GM23338 (cell line): ENCODE results near the gene SLC25A25. TPM values are rescaled to one million over a fixed set of nuclear protein-coding genes. Genes with fewer than 3 reads are reported as not detected.

ENCODE experiments used
- ATAC-seq: fragments of 200-7000 bp; cut with Tn5 transposase; 3 replicates; pipeline ENCODE4 v1.9.1; 2020
- DNase-seq: peaks from one replicate; pipeline ENCODE4 v3.0.0-alpha.2; 2015; ENCODE audit warnings: low spot score
- H2AFZ ChIP-seq: fragments of 200-600 bp; sonication (generic); 2 replicates; pipeline ENCODE4 v1.8.0; 2016; ENCODE audit warnings: antibody characterized with exemption, mild to moderate bottlenecking, moderate library complexity
- H3F3A ChIP-seq: fragments of 200-600 bp; sonication (generic); replicated peaks from 2 replicates; pipeline ENCODE4 v1.8.0; 2017; ENCODE audit warnings: antibody characterized with exemption, mixed run types, low read depth
- H3K27ac ChIP-seq: fragments of 200-600 bp; sonication (generic); 2 replicates; pipeline ENCODE4 v1.6.1; 2016; ENCODE audit warnings: low read depth
- H3K27me3 ChIP-seq: fragments of 200-600 bp; sonication (generic); 2 replicates; pipeline ENCODE4 v1.8.0; 2016; ENCODE audit warnings: mild to moderate bottlenecking, mixed run types, moderate library complexity; ENCODE audit not compliant: insufficient read depth
- H3K36me3 ChIP-seq: fragments of 200-600 bp; sonication (generic); 2 replicates; pipeline ENCODE4 v1.8.0; 2016; ENCODE audit warnings: mild to moderate bottlenecking; ENCODE audit not compliant: insufficient read depth
- H3K4me1 ChIP-seq: fragments of 200-600 bp; sonication (generic); 2 replicates; pipeline ENCODE4 v1.8.0; 2016; ENCODE audit warnings: mild to moderate bottlenecking, moderate library complexity; ENCODE audit not compliant: insufficient read depth
- H3K4me2 ChIP-seq: fragments of 200-600 bp; sonication (generic); 2 replicates; pipeline ENCODE4 v1.7.1; 2017; ENCODE audit warnings: mixed run types
- H3K4me3 ChIP-seq: fragments of 200-600 bp; sonication (generic); 2 replicates; pipeline ENCODE4 v1.6.1; 2016; ENCODE audit warnings: mixed run types
- H3K79me2 ChIP-seq: fragments of 200-600 bp; sonication (generic); replicated peaks from 2 replicates; pipeline ENCODE4 v1.8.0; 2017; ENCODE audit warnings: mild to moderate bottlenecking; ENCODE audit not compliant: insufficient read depth
- H3K9me2 ChIP-seq: fragments of 200-600 bp; sonication (generic); 2 replicates; pipeline ENCODE4 v1.8.0; 2017; ENCODE audit not compliant: insufficient read depth
- H4K20me1 ChIP-seq: fragments of 200-600 bp; sonication (generic); replicated peaks from 2 replicates; pipeline ENCODE4 v1.8.0; 2017; ENCODE audit warnings: mild to moderate bottlenecking; ENCODE audit not compliant: insufficient read depth
- H3K27ac Mint-ChIP-seq: 2 replicates; pipeline ENCODE4 v1.8.0; 2020; ENCODE audit warnings: inconsistent platforms, mild to moderate bottlenecking, moderate library complexity, mixed read lengths
- H3K27me3 Mint-ChIP-seq: 3 replicates; pipeline ENCODE4 v1.8.0; 2022; ENCODE audit warnings: low read depth, mild to moderate bottlenecking, moderate library complexity, mixed read lengths, inconsistent platforms; ENCODE audit not compliant: insufficient read depth, poor library complexity
- H3K36me3 Mint-ChIP-seq: 3 replicates; pipeline ENCODE4 v1.8.0; 2021; ENCODE audit warnings: low read depth, mild to moderate bottlenecking, inconsistent platforms, moderate library complexity, mixed read lengths
- H3K4me1 Mint-ChIP-seq: 3 replicates; pipeline ENCODE4 v1.8.0; 2020; ENCODE audit warnings: mild to moderate bottlenecking, inconsistent platforms, mixed read lengths
- H3K4me3 Mint-ChIP-seq: 3 replicates; pipeline ENCODE4 v1.8.0; 2021; ENCODE audit warnings: moderate library complexity, mild to moderate bottlenecking, inconsistent platforms, mixed read lengths
- H3K9me3 Mint-ChIP-seq: 3 replicates; pipeline ENCODE4 v1.8.0; 2020; ENCODE audit warnings: moderate library complexity, mild to moderate bottlenecking, inconsistent platforms, mixed read lengths
- CREB1 ChIP-seq: fragments of 250-450 bp; sonication (Bioruptor Pico); IDR thresholded peaks from 2 replicates; pipeline ENCODE4 v1.5.0; 2020; ENCODE audit warnings: low read depth, mild to moderate bottlenecking, moderate library complexity
- CTCF ChIP-seq, 2 experiments: fragments of 200-600 bp in 1 of 2; sonication (generic) in 1 of 2; conservative IDR thresholded peaks; 2 replicates each; pipeline versions ENCODE4 v1.5.1 to v1.6.1; 2016 to 2017; ENCODE audit warnings: antibody characterized with exemption in 2 of 2, low read depth in 2 of 2, mild to moderate bottlenecking in 2 of 2, moderate library complexity in 1 of 2
- ETS1 ChIP-seq: IDR thresholded peaks from 2 replicates; pipeline ENCODE4 v1.6.1; 2016; ENCODE audit warnings: antibody characterized with exemption
- EZH2 ChIP-seq: fragments of 200-600 bp; sonication (generic); IDR thresholded peaks from one replicate; pipeline ENCODE4 v1.8.0; 2017; ENCODE audit warnings: antibody characterized with exemption, mild to moderate bottlenecking, low read depth; ENCODE audit not compliant: unreplicated experiment
- JUNB ChIP-seq: IDR thresholded peaks from one replicate; pipeline ENCODE4 v1.6.1; 2016; ENCODE audit warnings: antibody characterized with exemption; ENCODE audit not compliant: unreplicated experiment
- NANOG ChIP-seq: IDR thresholded peaks from 2 replicates; pipeline ENCODE4 v1.6.1; 2016; ENCODE audit warnings: antibody characterized with exemption, borderline replicate concordance
- POLR2AphosphoS5 ChIP-seq: IDR thresholded peaks from 2 replicates; pipeline ENCODE4 v1.6.1; 2016; ENCODE audit warnings: antibody characterized with exemption, low read depth
- REST ChIP-seq: IDR thresholded peaks from one replicate; pipeline ENCODE4 v1.6.1; 2018; ENCODE audit warnings: antibody characterized with exemption; ENCODE audit not compliant: unreplicated experiment
- STAT1 ChIP-seq: IDR thresholded peaks from one replicate; pipeline ENCODE4 v1.6.1; 2016; ENCODE audit warnings: antibody characterized with exemption; ENCODE audit not compliant: unreplicated experiment
- ZNF114 ChIP-seq: fragments of 250-450 bp; sonication (Bioruptor Pico); IDR thresholded peaks from 2 replicates; pipeline ENCODE4 v1.5.0; 2020; ENCODE audit warnings: mild to moderate bottlenecking, moderate library complexity
- polyA plus RNA-seq: library from polyadenylated mRNA; unstranded; fragments of >200 nt; fragmentation: Nextera tagmentation; extraction: Ambion mirVana; gene quantifications from 2 replicates; pipeline ENCODE4 v1.2.1, GENCODE V29; 2016
- total RNA-seq: library from RNA; depleted of rRNA; stranded (reverse); fragments of >200 nt; shearing (Covaris generic); gene quantifications from 2 replicates; pipeline ENCODE4 v1.2.3, GENCODE V29; 2014

SLC25A25 gene
- total and polyA plus RNA-seq, 2 experiments from 2014 or later: 7.1 to 27.0 TPM

DNA sequence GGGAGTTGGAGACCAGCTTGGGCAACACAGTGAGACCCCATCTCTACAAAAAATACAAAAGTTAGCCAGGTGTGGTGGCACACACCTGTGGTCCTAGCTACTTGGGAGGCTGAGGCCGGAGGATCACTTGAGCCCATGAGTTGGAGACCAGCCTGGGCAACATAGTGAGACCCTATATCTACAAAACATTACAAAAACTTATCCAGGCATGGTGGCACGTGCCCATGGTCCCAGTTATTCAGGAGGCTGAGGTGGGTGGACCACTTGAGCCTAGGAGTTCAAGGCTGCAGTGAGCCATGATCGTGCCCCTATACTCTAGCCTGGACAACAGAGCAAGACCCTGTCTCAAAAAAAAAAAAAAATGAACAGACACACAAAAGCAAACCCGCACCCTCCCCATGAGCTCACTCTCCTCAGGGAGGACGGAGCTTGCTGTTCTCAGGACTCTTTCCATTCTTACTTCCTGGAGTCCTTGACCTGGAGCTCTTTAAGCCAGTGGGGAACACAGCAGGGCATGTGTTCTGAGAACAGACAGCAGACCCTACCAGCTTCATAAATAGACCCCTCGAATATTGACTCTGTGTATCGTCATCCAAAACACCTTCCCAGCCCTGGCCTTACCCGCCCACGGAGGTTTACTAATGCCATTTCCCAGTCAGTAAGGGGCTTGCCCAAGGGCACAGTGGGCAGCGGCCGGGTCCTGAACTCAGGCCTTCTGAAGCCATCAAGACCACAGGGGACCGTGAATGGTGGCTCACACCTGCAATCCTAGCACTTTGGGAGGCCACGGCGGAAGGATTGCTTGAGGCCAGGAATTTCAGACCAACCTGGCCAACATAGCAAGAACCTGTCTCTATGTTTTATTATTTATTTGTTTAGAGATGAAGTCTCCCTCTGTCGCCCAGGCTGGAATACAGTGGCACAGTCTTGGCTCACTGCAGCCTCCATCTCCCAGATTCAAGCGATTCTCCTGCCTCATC is 48.4 kb downstream of the SLC25A25 start:
- Histone ChIP-seq H2AFZ (no peak overlapping the region), H3K4me2 (no peak overlapping the region), H3K27ac (no peak overlapping the region), H3K4me3 (no peak overlapping the region), H3K9me2 (no peaks in the 10 kb centered on the region), H3F3A (peaks cover 7% of the 10 kb centered on the region; the same call in 1 of the 2 replicates), H3K79me2 (no peaks in the 10 kb centered on the region), H3K4me1 (peaks cover 6% of the 10 kb centered on the region; the same call in 1 of the 2 replicates), H3K27me3 (no peaks in the 10 kb centered on the region), H3K36me3 (no peaks in the 10 kb centered on the region), H4K20me1 (no peaks in the 10 kb centered on the region; the same call in 1 of the 2 replicates)
- TF ChIP-seq CTCF (conservative IDR thresholded peaks at IDR 0.05; ENCODE audit: low read depth in 2 of 2) (no peak), JUNB (no peak), EZH2 (no peak), REST (no peak), CREB1 (CRISPR knock-in tag) (no peak), ZNF114 (CRISPR knock-in tag) (no peak), NANOG (no peak), STAT1 (no peak), ETS1 (no peak), POLR2AphosphoS5 (no peak)
- H3K9me3 Mint-ChIP-seq: no peaks in the 10 kb centered on the region
- ATAC-seq (no peak), DNase-seq (no peak)
- H3K4me1 Mint-ChIP-seq: peaks cover 10% of the 10 kb centered on the region
- H3K27me3 Mint-ChIP-seq: peaks cover 15% of the 10 kb centered on the region
- H3K36me3 Mint-ChIP-seq: peaks cover 22% of the 10 kb centered on the region
- no peak overlapping the region for H3K4me3 Mint-ChIP-seq
- no peak overlapping the region for H3K27ac Mint-ChIP-seq
